ENCODE measurements around the gene BPTF. TPM values are rescaled to one million over a fixed set of nuclear protein-coding genes. Genes with fewer than 3 reads are reported as not detected.

BPTF gene
- total RNA-seq, 1 donor from 2014 or later = 146 TPM

DNA sequence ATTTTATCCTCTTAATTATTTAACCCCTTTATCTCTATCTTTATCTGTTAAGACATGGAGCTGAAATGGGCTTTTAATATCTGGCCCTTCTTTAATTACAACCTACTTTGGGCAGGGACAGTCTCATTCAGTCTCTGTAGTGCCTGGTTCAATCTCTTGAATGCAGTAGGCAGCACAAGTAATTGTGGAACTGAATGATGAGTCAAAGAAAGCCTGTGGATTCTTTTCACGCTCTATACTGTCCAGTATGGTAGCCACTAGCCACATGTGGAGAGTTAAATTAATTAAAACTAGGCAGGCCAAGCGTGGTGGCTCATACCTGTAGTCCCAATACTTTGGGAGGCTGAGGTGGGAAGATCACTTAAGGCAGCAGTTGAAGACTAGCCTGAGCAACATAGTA is 9.3 kb downstream of the BPTF start:
- TF ChIP-seq, protein P1, sequence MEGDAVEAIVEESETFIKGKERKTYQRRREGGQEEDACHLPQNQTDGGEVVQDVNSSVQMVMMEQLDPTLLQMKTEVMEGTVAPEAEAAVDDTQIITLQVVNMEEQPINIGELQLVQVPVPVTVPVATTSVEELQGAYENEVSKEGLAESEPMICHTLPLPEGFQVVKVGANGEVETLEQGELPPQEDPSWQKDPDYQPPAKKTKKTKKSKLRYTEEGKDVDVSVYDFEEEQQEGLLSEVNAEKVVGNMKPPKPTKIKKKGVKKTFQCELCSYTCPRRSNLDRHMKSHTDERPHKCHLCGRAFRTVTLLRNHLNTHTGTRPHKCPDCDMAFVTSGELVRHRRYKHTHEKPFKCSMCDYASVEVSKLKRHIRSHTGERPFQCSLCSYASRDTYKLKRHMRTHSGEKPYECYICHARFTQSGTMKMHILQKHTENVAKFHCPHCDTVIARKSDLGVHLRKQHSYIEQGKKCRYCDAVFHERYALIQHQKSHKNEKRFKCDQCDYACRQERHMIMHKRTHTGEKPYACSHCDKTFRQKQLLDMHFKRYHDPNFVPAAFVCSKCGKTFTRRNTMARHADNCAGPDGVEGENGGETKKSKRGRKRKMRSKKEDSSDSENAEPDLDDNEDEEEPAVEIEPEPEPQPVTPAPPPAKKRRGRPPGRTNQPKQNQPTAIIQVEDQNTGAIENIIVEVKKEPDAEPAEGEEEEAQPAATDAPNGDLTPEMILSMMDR (IDR thresholded peaks at IDR 0.05; ENCODE audit: partially characterized antibody, unreplicated experiment) = no peak
- DNase-seq = no peak
- no peaks in the 10 kb centered on the region for H3K36me3 Mint-ChIP-seq (ENCODE audit: unreplicated experiment)
- peaks cover 3% of the 10 kb centered on the region for H3K9me3 Mint-ChIP-seq (ENCODE audit: unreplicated experiment)
- no peak overlapping the region for H3K4me3 Mint-ChIP-seq (ENCODE audit: unreplicated experiment)
- no peak overlapping the region for H3K27ac Mint-ChIP-seq (ENCODE audit: unreplicated experiment)
- no peaks in the 10 kb centered on the region for H3K27me3 Mint-ChIP-seq (ENCODE audit: unreplicated experiment)
- peaks cover 22% of the 10 kb centered on the region for H3K4me1 Mint-ChIP-seq (ENCODE audit: low read depth, unreplicated experiment)

DNA sequence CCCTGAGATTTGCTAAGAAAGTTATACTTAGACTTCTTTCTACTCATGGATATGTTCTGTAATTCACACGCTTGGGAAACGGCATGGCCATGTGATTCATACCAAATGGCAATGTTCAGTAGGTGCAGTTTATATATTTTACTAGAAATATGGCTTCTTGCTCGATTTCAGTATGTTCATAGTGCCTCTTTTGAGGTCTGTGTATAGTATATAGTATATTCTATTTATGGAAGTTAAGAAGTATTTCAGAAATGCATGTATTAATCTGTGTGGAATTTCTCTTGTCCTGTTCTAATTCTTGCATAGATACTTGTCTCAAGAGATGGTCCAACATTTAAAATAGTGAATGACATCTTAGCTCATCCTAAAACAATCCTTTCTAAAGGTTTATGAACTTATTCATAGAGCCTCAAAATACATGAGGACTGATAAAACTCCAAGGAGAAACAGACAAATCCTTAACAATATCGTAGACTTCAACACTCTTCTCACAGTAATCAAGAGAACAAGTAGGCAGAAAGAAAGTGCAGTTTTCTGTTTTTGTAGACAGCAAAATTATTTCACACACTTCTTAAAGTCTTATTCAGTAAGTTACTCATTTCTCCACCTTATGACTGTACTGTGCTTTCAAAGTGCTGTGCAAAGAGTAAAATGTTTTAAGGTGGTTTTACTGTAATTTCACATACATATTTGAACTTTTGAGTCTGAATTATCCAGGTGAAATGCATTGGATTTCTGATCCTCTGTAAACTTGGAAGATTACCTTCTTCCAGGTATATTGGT is 11.1 kb downstream of the BPTF start:
- no peak overlapping the region for H3K4me3 Mint-ChIP-seq (ENCODE audit: unreplicated experiment)
- no peaks in the 10 kb centered on the region for H3K27me3 Mint-ChIP-seq (ENCODE audit: unreplicated experiment)
- H3K27ac Mint-ChIP-seq (ENCODE audit: unreplicated experiment) = no peak overlapping the region
- no peak for DNase-seq
- peaks cover 3% of the 10 kb centered on the region for H3K9me3 Mint-ChIP-seq (ENCODE audit: unreplicated experiment)
- TF ChIP-seq, protein P1 (IDR thresholded peaks at IDR 0.05; ENCODE audit: partially characterized antibody, unreplicated experiment) = no peak
- no peaks in the 10 kb centered on the region for H3K36me3 Mint-ChIP-seq (ENCODE audit: unreplicated experiment)
- peaks cover 13% of the 10 kb centered on the region for H3K4me1 Mint-ChIP-seq (ENCODE audit: low read depth, unreplicated experiment)

DNA sequence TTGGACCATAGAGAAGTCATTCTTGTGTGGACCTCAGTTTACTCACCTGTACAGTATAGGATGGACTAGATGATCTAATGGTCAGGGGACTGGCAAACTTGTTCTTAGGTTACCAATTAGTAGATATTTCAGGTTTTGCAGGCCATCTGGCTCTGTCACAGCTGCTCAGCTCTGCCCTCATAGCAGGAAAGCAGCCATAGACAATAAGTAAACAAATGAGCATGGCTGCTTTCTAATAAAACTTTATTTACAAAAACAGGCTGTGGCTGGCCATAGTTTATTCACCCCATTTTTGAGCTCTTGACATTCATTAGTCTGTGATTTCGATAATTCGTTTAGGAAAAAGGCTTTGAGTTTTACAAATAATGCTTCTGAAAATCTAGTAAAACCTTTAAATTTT is 12.7 kb downstream of the BPTF start:
- no peaks in the 10 kb centered on the region for H3K36me3 Mint-ChIP-seq (ENCODE audit: unreplicated experiment)
- peaks cover 3% of the 10 kb centered on the region for H3K9me3 Mint-ChIP-seq (ENCODE audit: unreplicated experiment)
- peaks cover 13% of the 10 kb centered on the region for H3K4me1 Mint-ChIP-seq (ENCODE audit: low read depth, unreplicated experiment)
- no peak overlapping the region for H3K4me3 Mint-ChIP-seq (ENCODE audit: unreplicated experiment)
- TF ChIP-seq, protein P1 (IDR thresholded peaks at IDR 0.05; ENCODE audit: partially characterized antibody, unreplicated experiment) = no peak
- peak overlapping the region; percentile 33 for H3K27ac Mint-ChIP-seq (ENCODE audit: unreplicated experiment)
- no peaks in the 10 kb centered on the region for H3K27me3 Mint-ChIP-seq (ENCODE audit: unreplicated experiment)
- DNase-seq = no peak

DNA sequence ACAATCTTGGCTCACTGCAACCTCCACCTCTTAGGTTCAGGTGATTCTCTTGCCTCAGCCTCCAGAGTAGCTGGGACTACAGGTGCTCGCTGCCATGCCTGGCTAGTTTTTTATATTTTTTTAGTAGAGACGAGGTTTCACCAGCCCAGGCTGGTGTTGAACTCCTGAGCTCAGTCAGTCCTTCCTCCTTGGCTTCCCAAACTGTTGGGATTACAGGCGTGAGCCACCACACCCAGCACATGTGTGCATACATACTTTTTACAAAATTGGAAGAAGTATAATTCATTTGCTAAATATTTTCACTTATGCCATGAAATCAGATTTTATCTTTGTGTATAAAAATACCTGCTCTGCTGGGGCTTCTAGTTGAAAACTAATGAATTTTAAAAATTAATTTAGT is 13.2 kb downstream of the BPTF start:
- Mint-ChIP-seq H3K9me3 (ENCODE audit: unreplicated experiment) (peaks cover 3% of the 10 kb centered on the region), H3K27ac (ENCODE audit: unreplicated experiment) (no peak overlapping the region), H3K4me3 (ENCODE audit: unreplicated experiment) (no peak overlapping the region), H3K27me3 (ENCODE audit: unreplicated experiment) (no peaks in the 10 kb centered on the region), H3K4me1 (ENCODE audit: low read depth, unreplicated experiment) (peaks cover 13% of the 10 kb centered on the region), H3K36me3 (ENCODE audit: unreplicated experiment) (no peaks in the 10 kb centered on the region)
- DNase-seq = no peak
- TF ChIP-seq, protein P1 (IDR thresholded peaks at IDR 0.05; ENCODE audit: partially characterized antibody, unreplicated experiment) = no peak

DNA sequence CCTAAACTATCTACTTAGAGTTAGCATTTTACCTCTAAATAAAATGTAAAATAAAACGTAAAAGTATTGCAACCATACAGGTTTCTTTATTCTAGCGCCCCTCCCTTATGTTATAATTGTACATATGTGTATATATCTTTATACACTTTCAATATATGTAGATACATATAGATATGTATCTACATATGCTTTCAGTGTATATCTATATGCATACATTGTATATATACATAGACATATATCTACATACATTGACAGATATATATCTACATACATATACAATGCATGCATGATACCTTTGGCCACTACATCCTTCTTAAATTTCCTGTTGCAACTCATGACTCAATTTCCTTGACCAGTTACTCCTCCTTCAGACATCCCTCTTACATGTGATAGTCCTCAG is 16.7 kb downstream of the BPTF start:
- Mint-ChIP-seq H3K27me3 (ENCODE audit: unreplicated experiment) (no peaks in the 10 kb centered on the region), H3K27ac (ENCODE audit: unreplicated experiment) (no peak overlapping the region), H3K4me1 (ENCODE audit: low read depth, unreplicated experiment) (peaks cover 13% of the 10 kb centered on the region)

More for the DNA sequence above, 16.7 kb downstream of the BPTF start:
- no peaks in the 10 kb centered on the region for H3K36me3 Mint-ChIP-seq (ENCODE audit: unreplicated experiment)
- TF ChIP-seq, protein P1 (IDR thresholded peaks at IDR 0.05; ENCODE audit: partially characterized antibody, unreplicated experiment) = no peak
- DNase-seq = no peak
- no peak overlapping the region for H3K4me3 Mint-ChIP-seq (ENCODE audit: unreplicated experiment)
- peaks cover 1% of the 10 kb centered on the region for H3K9me3 Mint-ChIP-seq (ENCODE audit: unreplicated experiment)
